Stimulated activated CD4-positive, alpha-beta T cell treated with anti-CD3 and anti-CD28 coated beads, Interleukin-4, amount 100 ng/mL, for 1 hour (primary cell): Measurements from ENCODE around the gene SF3B6.
A peak's percentile ranks its signal among the peaks of the same experiment; 100 is the strongest.
"Not testable (repeated sequence)": the region's sequence is repeated elsewhere in the genome, so short reads cannot be mapped to it uniquely, and the experiment has no call there.

ENCODE experiments used
- DNase-seq: peaks from one replicate; pipeline ENCODE4 v3.0.0-alpha.2; 2020

Gene SF3B6

DNA sequence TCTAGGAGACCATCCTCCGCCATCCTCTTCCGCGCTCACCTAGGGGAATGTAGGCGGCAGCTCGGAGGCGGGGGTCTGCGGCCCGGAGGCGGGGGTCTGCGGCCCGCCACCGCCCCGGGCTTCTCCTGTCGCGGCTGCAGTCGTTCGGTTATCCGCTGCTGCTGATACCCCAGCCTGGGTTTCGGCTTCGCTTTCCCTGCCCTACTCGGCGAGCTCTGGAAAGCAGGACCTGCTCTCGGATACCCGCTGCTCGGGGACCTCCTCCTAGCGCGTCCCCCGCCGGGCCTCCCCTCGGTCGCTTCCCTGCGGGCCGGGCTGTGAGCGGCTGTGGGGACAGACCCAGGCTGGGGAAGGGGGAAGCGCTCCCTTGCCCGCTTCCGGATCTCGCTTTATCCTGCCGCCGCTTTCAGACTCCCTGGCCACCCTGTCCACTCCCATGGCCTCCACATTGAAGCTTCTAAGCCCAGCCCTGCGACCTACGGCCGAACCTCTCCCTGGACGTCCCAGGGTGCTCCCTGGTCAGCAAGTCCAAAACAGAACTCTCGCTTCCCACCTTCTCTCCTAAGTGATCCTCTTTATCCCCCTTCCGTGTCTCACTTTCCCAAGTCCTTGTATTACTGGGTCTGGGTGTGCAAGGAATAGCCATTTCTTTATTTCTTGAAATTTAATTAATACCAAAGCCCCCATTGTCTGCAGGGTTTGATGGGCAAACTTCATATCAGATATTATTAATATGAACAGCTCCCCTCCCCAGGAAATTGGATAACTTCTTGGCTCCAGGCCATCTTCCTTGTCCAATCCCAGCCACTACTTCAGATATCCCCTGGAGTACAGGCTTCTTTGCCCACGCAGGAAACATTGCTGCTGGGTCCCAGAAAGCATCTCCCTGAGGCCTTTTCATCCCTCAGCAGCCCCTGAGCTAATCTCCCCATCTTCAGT, 25.8 kb downstream of the SF3B6 start:
- DNase-seq = peak; percentile 8

DNA sequence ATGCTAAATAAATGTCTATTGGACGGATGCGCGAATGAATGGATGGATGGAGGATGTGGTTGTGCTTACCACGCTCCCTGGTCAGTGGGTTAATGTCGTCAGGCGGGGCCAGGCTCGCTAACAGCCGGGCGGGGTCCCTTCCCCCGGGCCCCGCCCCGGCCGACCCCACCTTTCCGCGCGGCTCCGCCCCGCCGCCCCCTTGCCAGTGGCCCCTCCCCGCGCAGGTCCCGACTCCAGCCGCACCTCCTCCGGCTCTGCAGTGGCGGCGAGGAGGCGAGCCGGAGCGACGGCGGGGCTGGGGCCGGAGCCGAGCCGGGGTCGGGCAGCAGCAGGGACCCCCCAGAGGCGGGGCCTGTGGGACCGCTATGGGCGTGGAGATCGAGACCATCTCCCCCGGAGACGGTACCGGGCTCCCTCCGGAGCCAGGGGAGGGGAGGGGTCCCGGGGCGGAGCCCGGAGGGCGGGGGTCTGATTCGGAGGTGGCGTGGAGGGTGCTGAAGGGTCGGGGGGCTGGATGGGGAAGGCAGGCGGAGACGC, 26.6 kb downstream of the SF3B6 start, which contains the start of gene FKBP1B:
Gene FKBP1B (plus strand): TSS at position 257 of the 537 bp plus-strand sequence. CDS start 109 bp downstream, at position 366.
- DNase-seq = peak; percentile 52

DNA sequence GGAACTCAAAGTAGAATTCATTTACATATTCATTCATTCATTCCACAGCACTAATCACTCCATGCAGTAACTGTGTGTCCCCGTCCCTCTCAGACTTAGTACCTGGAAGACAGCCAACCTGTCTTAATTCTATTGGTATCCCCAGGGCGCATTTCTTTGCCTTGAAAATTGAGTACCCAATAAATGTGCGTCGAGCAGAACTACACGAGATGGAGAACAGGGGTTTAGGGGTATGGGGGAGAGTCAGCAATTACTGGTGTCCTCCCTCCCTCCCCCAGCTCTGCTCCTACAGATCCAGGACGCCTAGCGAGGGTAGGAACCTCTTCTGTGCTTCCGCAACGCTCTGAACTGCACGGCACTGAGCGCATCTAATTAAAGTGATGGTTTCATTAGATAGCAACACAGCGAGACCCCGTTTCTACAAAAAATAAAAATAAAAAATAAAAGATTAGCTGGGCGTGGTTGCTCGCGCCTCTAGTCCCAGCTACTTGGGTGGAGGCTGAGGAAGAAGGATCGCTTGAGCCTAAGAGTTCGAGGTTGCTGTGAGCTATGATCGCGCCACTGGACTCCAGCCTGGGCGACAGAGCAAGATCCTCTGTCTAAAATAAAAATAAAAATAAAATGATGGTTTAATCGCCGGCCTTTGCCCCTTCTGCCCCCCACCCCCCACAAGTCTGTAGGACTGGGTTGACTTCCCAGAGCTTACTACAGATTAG, 27.2 kb downstream of the SF3B6 start:
- DNase-seq = no peak

DNA sequence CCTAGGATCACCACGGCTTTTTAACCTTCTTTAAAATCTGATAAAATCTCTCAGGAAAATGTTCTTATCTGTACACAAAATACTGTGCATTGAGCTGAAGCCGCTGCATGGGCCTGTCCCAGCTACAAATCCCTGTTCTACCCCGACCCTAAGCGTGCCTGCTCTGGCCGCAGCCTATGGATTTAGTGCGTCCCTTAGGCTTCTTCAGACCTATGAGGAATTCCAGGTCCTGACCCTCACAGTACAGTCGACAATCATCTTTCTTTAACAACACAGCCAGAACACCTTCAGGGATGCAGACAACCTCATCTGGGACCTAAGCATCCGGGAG, 28.5 kb downstream of the SF3B6 start:
- DNase-seq = no peak

DNA sequence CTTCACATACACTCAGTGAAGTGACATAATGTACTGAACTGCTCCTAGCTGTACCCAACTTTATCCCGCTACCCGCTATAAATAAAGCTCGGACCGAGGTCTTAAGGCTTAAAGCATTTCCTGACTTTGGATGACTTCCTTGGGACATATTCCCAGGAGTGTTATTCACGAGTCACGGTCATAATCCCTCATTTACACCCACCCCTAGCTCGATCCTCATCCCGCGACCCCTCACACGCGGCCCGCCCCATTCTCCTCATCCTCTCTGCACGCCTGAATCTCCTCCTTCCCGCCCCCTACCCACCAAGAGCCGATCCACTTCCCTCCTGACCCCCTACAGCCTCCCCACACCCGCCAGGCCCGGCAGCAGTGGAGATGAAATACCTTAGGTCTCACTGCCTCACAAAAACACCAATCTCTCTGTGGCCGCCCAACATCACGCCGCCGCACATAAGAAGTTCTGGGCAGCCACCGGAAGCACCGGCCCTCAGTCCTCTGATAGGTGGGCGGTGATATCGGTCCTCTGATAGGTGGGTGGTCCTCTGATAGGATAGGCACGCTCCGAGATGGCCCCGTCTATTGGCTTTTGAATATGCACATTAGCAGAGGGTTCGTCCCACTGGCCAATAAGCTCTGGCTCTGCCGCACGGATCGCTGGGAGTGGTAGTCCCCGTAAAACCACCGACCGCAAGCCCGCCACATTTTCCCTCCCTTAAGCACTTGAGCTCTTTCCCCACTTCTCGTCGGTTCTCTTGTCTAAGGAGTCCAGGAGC, 29.0 kb downstream of the SF3B6 start, which contains the start of gene WDCP:
Gene WDCP (minus strand): TSS at position 462 of the 773 bp plus-strand sequence. CDS start 7,897 bp downstream, outside the sequence.
- DNase-seq = peak; percentile 85

DNA sequence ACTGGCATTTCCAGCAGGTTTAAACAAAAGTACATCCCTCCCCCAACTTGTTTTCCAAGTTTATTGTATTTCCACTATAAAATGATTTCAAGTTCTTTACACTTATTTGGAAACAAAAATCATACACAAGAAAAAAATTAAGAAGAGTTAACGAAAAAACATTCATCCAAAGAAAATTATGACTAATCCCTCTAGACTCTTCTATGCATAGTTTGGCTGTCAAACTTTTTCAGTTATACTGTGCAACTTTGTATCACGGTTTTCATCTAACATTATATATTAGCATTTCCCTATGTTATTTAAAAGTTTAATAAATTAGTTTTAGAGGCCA, 29.6 kb downstream of the SF3B6 start:
- DNase-seq = no peak

DNA sequence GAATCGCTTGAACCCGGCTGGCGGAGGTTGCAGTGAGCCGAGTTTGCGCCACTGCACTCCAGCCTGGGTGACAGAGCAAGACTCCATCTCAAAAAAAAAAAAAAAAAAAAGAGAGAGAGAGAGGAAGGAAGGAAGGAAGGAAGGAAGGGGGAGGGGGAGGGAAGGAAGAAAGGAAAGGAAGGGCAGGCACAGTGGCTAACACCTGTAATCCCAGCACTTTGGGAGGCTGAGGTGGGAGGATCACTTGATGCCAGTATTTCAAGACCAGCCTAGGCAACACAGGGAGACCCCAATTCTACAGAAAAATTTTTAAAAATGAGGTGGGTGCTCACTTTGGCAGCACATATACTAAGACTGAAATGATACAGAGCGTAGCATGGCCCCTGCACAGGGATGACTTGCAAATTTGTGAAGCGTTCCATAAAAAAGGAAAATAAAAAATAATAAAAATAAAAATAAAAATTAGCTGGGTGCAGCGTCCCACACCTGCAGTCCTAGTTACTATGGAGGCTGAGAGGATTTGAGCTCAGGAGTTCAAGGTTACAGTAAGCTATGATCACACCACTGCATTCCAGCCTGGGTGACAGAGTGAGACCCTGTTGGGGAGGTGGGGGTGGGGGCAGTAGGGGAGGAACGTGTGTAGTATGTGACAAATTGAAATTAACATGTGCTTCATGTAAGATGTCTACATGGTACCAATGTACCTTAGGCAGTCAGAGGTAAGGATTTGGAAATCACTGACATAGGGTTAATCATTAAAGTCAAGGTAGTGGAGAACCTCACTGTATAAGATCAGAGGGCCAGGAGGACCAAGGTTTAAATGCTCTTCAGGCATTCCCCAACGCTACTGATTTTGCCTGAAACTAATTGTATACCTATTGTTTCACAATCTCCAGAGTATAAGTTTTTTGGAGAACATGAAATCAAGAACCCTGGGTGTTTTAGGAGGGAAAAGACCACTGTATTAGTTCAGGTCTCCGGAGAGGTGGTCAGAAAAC, 30.3 kb downstream of the SF3B6 start:
- no peak for DNase-seq

DNA sequence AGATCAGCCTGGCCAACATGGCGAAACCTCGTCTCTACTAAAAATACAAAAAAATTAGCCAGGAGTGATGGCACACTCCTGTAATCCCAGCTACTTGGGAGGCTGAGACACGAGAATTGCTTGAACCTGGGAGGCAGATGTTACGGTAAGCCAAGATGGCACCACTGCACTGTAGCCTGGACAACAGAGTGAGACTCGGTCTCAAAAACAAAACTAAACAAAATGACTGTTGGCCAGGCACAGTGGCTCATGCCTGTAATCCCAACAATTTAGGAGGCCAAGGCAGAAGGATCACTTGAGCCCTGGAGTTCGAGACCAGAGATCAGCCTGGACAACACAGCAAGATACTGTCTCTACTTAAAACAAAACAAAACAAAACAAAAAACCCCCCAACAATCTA, 33.0 kb downstream of the SF3B6 start:
- not testable (repeated sequence) for DNase-seq

DNA sequence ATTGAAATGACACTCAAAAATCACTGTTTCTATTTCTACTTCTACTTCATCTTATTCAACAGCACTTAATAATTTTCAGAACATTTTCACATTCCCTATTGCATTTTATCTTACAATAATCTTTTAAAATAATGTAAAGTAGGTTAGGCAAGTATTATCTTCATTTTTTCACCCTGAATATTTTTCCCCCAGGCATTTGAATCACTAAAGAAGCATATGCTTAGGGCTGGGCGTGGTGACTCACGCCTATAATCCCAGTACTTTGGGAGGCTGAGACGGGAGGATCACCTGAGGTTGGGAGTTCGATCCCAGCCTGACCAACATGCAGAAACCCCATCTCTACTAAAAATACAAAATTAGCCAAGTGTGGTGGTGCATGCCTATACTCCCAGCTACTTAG, 35.6 kb downstream of the SF3B6 start:
- DNase-seq = no peak

DNA sequence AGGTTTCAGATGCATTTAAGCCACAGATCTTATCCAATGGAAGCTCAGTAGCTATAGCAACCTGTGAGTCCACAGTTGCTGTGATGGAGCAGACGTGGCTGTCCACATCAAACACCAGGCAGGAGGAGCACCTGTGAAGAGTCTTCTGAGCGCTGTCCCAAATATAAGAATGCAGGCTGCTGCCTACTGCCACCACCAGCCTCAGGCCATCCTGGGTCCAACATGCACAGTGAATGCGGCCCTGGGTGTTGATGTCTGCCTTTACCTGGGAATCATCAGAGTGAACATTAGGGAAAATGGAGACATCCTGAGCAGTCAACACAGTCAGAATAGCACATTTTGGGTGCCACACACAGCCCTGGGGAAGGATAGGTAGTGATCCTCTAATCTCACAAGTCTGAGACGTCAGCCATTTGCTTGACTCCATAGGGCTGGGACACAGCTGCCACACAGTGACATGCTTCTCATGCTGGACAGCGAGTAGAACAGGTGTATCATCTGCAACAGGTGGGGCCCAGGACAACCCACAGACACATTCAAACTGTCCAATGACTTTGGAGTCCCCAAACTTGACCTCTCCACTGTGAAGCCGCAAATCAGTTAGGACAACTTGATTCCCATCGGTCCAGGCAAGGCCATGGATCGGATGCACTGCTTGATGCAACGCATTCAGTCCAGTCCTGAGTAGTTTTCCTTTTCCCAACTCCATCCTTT, 37.2 kb downstream of the SF3B6 start:
- no peak for DNase-seq

DNA sequence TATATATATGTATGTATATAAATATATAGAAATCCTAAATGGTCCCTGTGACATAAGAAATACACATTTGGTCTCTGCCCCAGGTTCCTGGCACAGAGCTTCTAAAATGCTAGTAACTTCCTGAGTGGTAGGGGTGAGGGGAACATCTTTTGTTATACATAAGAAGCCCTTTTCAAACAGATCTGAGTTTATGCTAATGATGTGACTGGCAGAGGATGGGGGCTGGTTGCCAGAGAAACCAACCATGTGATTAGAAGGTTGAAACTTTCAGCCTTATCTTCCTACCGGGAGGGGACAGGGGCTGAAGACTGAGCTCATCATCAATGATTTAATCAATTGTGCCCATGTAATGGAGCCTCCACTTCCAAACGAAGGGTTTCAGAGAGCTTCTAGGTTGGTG, 49.9 kb downstream of the SF3B6 start:
- no peak for DNase-seq

DNA sequence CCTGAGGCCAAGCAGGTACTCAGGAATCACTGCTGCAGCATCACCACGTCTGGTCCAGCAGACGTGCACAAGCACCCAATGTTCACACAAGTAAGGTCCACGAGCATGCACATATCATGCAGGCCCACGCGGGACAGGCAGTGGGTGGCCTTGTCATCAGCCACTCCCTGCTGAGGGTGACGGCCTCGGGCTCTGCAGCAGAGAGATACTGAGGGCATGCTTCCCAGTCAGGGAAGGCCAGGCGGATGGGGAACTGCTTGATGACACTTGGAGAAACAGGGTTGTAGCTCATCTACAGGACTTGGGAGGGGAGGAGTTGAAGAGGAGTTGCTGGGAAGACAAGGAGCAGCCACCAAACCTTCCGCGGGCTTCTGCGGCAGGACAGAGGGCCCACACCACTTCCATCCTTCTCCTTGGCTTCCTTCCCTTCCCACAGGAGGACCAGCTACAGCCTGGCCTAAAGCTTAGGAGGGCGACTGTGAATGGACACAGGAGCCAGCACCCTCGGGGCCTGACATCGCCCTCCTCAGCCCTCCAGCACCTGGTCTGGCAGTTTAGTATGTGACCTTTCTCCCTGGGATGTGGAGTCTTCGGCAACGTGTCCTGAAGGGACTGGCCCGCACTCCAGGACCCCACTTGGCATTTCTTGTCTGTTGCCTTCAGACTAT, 51.0 kb downstream of the SF3B6 start:
- no peak for DNase-seq

DNA sequence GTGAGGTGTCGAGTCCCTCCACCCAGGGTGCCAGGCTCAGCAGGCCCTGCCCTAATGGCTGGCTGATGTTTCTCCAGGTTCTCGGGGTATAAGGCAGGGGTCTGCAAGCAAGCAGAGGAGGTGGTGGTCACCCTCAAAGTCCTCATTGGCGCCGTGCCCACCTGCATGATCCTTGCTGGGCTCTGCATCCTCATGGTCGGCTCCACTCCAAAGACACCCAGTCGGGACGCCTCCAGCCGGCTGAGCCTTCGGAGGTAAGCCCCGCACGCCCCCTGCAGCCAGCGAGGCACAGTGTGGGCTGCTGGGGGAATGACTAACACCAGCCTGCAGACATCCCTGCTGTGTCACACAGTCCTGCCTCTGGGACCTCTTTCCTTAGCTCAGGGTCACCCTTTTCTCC, 52.1 kb downstream of the SF3B6 start:
- no peak for DNase-seq

DNA sequence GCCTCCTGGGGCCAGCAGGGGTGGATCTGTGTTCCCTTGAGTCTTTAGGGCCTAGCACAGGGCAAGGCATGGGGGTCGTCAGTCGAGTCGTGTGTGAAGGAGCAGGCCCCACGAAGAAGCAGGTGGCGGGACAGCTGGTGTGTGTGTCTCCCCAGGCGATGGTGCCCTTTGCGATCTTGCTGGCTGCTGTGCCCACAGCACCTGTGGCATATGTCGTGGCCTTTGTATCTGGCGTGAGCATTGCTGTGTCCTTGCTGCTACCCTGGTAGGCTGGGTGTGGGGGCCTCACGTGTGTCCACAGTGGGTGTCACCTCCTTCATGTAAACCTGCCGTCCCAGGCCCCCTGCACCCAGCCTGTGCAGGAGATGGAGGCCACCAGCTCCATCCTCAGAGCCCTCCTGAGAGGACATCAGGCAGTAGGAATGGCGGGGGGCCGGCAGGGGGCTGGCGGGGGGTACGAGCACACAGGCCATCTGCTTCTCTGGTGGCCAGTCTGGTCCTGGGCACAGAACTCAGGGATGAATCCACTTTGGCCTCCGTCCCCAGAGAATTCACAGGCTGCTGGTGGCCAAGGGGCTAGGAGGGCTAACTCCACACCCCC, 53.1 kb downstream of the SF3B6 start:
- no peak for DNase-seq

DNA sequence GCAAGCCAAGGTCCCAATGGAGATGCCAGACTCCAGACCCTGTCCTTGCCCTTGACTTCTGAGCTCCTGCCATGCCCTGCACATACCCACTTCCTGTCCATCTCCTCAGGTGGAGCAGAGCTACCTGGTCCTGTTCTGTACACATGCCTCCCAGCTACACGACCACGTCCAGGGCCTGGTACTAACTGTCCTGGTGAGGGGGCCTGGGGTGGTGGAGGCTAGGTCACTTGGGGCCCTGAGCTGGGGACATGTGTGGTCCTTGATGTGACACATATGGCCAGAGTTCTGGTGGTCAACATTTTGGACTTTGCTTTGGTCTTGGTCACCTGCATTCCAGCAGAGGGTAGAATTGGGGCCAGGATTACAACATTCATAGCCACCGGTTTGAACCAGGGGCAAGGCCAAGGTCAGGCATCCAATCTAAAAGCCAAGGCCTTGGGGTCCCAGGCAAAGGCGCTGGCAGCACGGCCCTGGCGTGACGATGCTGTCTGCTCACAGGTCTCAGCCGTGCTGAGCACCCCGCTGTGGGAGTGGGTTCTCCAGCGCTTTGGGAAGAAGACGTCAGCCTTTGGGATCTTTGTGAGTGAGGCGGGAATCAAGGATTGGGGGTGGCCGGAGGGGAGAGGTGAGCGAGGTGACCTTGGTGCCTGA, 53.7 kb downstream of the SF3B6 start:
- DNase-seq = no peak

DNA sequence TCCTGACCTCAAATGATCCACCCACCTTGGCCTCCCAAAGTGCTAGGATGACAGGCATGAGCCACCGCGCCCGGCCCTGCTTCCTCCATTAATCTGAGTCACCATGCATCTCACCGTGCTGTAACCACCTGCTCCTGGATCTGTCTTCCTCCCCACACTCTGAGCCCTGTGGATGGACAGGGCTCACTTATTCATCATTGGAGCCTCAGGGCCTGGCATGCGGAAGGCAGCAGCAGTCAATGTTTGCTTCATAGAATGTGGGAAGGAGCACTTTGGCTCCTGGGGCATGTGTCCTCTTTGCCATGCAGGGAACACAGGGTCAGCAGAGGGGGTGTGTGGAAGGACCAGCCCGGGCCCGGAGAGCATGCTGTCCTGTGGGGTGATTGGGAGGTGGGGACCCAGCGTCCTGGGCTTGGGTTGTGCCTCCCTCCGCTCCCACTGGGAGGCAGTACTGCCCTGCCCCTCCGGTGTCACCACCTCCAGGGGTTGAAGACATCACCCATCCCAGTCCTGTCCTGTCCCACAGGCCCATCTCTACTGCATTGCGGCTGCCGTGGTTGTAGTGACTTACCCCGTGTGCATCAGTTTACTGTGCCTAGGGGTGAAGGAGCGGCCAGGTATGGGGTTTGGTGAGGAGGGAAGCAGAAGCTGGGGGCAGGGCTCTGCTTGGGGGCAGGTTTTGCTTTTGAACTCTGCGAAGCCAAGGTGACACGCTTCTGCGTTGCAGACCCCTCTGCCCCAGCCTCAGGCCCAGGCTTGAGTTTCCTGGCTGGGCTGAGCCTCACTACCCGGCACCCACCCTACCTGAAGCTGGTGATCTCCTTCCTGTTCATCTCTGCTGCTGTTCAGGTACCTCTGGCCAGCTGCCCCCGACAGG, 54.8 kb downstream of the SF3B6 start:
- peak; percentile 14 for DNase-seq

DNA sequence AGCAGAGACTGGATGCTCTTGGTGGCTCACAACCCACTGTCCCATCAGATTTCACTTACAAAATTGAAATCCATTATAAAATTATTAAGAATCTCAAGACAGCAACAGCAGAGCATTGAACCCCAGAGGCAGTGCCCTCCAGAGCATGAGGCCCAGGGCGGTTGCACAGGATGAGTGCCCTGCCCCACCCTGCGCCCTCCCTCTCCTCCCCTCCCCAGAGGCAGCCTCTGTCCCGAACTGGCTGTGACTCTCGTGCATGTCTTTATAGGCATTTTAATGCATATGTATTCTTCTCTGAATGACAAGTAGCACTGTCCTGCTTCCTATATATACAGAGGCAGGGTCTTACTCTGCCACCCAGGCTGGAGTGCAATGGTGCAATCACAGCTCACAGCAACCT, 55.9 kb downstream of the SF3B6 start:
- no peak for DNase-seq

DNA sequence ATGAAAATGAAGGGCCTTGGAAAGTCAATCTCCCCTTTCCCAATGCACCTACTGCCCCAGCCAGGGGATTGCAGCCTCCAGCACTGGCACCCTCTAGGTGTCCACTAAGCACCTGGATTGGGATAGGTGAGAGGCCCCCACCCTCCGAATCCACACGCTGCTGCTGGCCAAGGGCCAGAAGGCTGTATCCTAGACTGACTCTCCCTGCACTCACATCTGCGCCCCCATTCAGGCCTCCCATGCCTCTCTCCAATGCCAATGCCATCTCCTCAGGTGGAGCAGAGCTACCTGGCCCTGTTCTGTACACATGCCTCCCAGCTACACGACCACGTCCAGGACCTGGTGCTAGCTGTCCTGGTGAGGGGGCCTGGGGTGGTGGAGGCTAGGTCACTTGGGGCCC, 56.4 kb downstream of the SF3B6 start:
- no peak for DNase-seq

DNA sequence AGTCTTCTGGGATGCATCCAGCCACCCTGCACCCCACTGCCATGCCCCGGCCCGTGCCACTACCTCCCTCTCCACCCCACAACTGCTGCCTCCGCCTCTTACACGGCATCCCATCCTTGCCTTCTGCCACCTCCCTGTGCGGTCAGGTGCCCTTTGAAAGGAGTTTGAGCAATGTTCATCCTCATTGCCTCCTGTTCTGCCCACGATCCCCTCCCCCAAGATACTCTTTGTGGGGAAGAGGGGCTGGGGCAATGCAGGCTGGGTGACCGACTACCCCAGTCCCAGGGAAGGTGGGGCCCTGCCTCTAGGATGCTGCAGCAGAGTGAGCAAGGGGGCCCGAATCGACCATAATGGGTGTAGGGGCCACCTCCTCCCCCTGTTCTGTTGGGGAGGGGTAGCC, 57.9 kb downstream of the SF3B6 start:
- DNase-seq = no peak
